Hepatocyte (in vitro differentiated cells): ENCODE measurements around the gene LRRC73. TPM values are rescaled to one million over a fixed set of nuclear protein-coding genes. Genes with fewer than 3 reads are reported as not detected.

Experiments used
- DNase-seq: peaks from one replicate; pipeline ENCODE4 v3.0.0-alpha.2; 2016; ENCODE audit warnings: low spot score
- H2AFZ ChIP-seq: fragments of 200-600 bp; sonication (generic); 2 replicates; pipeline ENCODE4 v1.6.0; 2016; ENCODE audit warnings: antibody characterized with exemption, mild to moderate bottlenecking
- H3K27ac ChIP-seq: fragments of 200-600 bp; sonication (generic); 2 replicates; pipeline ENCODE4 v1.5.1; 2016; ENCODE audit warnings: mild to moderate bottlenecking
- H3K27me3 ChIP-seq: fragments of 200-600 bp; sonication (generic); 2 replicates; pipeline ENCODE4 v1.6.1; 2016
- H3K36me3 ChIP-seq: fragments of 200-600 bp; sonication (generic); replicated peaks from 2 replicates; pipeline ENCODE4 v1.5.1; 2016; ENCODE audit warnings: low read depth; ENCODE audit not compliant: insufficient read depth
- H3K4me1 ChIP-seq: fragments of 200-600 bp; sonication (generic); 2 replicates; pipeline ENCODE4 v1.5.1; 2016; ENCODE audit warnings: mild to moderate bottlenecking, moderate library complexity; ENCODE audit not compliant: insufficient read depth
- H3K4me2 ChIP-seq: fragments of 200-600 bp; sonication (generic); 2 replicates; pipeline ENCODE4 v1.6.0; 2016
- H3K4me3 ChIP-seq: fragments of 200-600 bp; sonication (generic); 2 replicates; pipeline ENCODE4 v1.5.1; 2016; ENCODE audit warnings: mild to moderate bottlenecking
- H3K79me2 ChIP-seq: fragments of 200-600 bp; sonication (generic); 2 replicates; pipeline ENCODE4 v1.6.0; 2017; ENCODE audit warnings: mild to moderate bottlenecking
- H3K9me2 ChIP-seq: fragments of 200-600 bp; sonication (generic); replicated peaks from 2 replicates; pipeline ENCODE4 v1.6.0; 2017; ENCODE audit warnings: mild to moderate bottlenecking; ENCODE audit not compliant: insufficient read depth
- H3K9me3 ChIP-seq: fragments of 200-600 bp; sonication (generic); 2 replicates; pipeline ENCODE4 v1.5.1; 2016; ENCODE audit warnings: low read depth, mild to moderate bottlenecking
- H4K20me1 ChIP-seq: fragments of 200-600 bp; sonication (generic); 2 replicates; pipeline ENCODE4 v1.6.0; 2016; ENCODE audit warnings: mild to moderate bottlenecking; ENCODE audit not compliant: insufficient read depth, poor library complexity, severe bottlenecking
- CTCF ChIP-seq: fragments of 200-600 bp; sonication (generic); IDR thresholded peaks from 2 replicates; pipeline ENCODE4 v1.5.1; 2016; ENCODE audit warnings: antibody characterized with exemption, mild to moderate bottlenecking; ENCODE audit not compliant: poor library complexity
- EZH2 ChIP-seq: fragments of 200-600 bp; sonication (generic); IDR thresholded peaks from 2 replicates; pipeline ENCODE4 v1.6.1; 2016; ENCODE audit warnings: antibody characterized with exemption, mild to moderate bottlenecking, borderline replicate concordance
- EZH2phosphoT487 ChIP-seq: fragments of 200-600 bp; sonication (generic); IDR thresholded peaks from one replicate; pipeline ENCODE4 v1.6.1; 2018; ENCODE audit warnings: antibody characterized with exemption, mild to moderate bottlenecking, low read depth, moderate library complexity; ENCODE audit not compliant: unreplicated experiment, severe bottlenecking
- WGBS: methylation state at CpG from one replicate; pipeline ENCODE4 v1.1.6; 2016; ENCODE audit warnings: low lambda C conversion rate; ENCODE audit errors: missing lambda C conversion rate; 5-methylcytosine and 5-hydroxymethylcytosine counted together
- polyA plus RNA-seq: library from polyadenylated mRNA; unstranded; fragments of >200 nt; fragmentation: Nextera tagmentation; extraction: Ambion mirVana; gene quantifications from 2 replicates; pipeline ENCODE4 v1.2.1, GENCODE V29; 2016
- total RNA-seq: library from RNA; depleted of rRNA; stranded (reverse); fragments of >200 nt; gene quantifications from 2 replicates; pipeline ENCODE4 v1.2.3, GENCODE V29; 2014

The LRRC73 gene
- total and polyA plus RNA-seq, 2 experiments from 2014 or later = 0.22 TPM; not detected in 1

- Histone ChIP-seq H3K27ac (peak overlapping the region; percentile 24), H3K79me2 (peaks cover 49% of the 10 kb centered on the region), H2AFZ (peak overlapping the region; percentile 50), H3K9me3 (no peaks in the 10 kb centered on the region), H3K36me3 (no peaks in the 10 kb centered on the region), H3K4me1 (peaks cover 19% of the 10 kb centered on the region), H3K4me3 (peak overlapping the region; percentile 62), H4K20me1 (peaks cover 10% of the 10 kb centered on the region), H3K9me2 (no peaks in the 10 kb centered on the region), H3K27me3 (no peaks in the 10 kb centered on the region), H3K4me2 (peak overlapping the region; percentile 82)
- DNase-seq = no peak
- TF ChIP-seq EZH2phosphoT487 = no peak
- no peak for TF ChIP-seq CTCF
- TF ChIP-seq EZH2 = no peak
- WGBS = 8% methylated on average over 10 of the region's 10 CpGs
Observed at GRCh38 chr6:43517505-43518357, 7.6 kb upstream of the LRRC73 start.

GRCh38 chr6:43516697-43517504, 6.8 kb upstream of the LRRC73 start, which contains the start of the genes POLR1C and YIPF3:
POLR1C (plus strand) TSS chr6:43517089; CDS start chr6:43517110, 21 bp downstream.
YIPF3 (minus strand) TSS chr6:43516926; CDS start chr6:43516807, 119 bp downstream.
- H3K9me3 ChIP-seq = no peaks in the 10 kb centered on the region
- H3K4me1 ChIP-seq = peaks cover 19% of the 10 kb centered on the region
- TF ChIP-seq EZH2 = no peak
- no peaks in the 10 kb centered on the region for H3K36me3 ChIP-seq
- peak within 1 kb of the TSS; percentile 73 for H3K4me3 ChIP-seq
- 1% methylated on average over 57 of the region's 57 CpGs for WGBS
- H3K79me2 ChIP-seq = peaks cover 49% of the 10 kb centered on the region
- peak within 1 kb of the TSS; percentile 95 for H3K4me2 ChIP-seq
- H3K27me3 ChIP-seq = no peaks in the 10 kb centered on the region
- peaks cover 10% of the 10 kb centered on the region for H4K20me1 ChIP-seq
- peak within 1 kb of the TSS; percentile 87 for H3K27ac ChIP-seq
- peak within 1 kb of the TSS; percentile 54 for H2AFZ ChIP-seq
- no peaks in the 10 kb centered on the region for H3K9me2 ChIP-seq
- peak; percentile 100 for DNase-seq

GRCh38 chr6:43516367-43516696, 6.2 kb upstream of the LRRC73 start:
- Histone ChIP-seq H3K4me1 (peaks cover 19% of the 10 kb centered on the region), H3K27ac (peak overlapping the region; percentile 87), H3K27me3 (no peaks in the 10 kb centered on the region), H3K9me3 (no peaks in the 10 kb centered on the region), H3K4me2 (peak overlapping the region; percentile 95), H4K20me1 (peaks cover 10% of the 10 kb centered on the region), H3K36me3 (no peaks in the 10 kb centered on the region), H3K4me3 (peak overlapping the region; percentile 73), H2AFZ (peak overlapping the region; percentile 54), H3K9me2 (no peaks in the 10 kb centered on the region), H3K79me2 (peaks cover 49% of the 10 kb centered on the region)
- no peak for TF ChIP-seq CTCF
- no peak for TF ChIP-seq EZH2
- TF ChIP-seq EZH2phosphoT487 = no peak
- WGBS = 0% methylated on average over 10 of the region's 10 CpGs
- no peak for DNase-seq

GRCh38 chr6:43515808-43516207, 5.7 kb upstream of the LRRC73 start:
- peak overlapping the region; percentile 87 for H3K27ac ChIP-seq
- WGBS = 86% methylated on average over 9 of the region's 9 CpGs
- TF ChIP-seq EZH2phosphoT487 = no peak
- no peak for TF ChIP-seq EZH2
- TF ChIP-seq CTCF = no peak
- DNase-seq = no peak
- peak overlapping the region; percentile 73 for H3K4me3 ChIP-seq
- H2AFZ ChIP-seq = no peak overlapping the region
- peaks cover 49% of the 10 kb centered on the region for H3K79me2 ChIP-seq
- no peaks in the 10 kb centered on the region for H3K9me2 ChIP-seq
- H3K36me3 ChIP-seq = no peaks in the 10 kb centered on the region
- H4K20me1 ChIP-seq = peaks cover 10% of the 10 kb centered on the region
- H3K4me1 ChIP-seq = peaks cover 20% of the 10 kb centered on the region
- no peaks in the 10 kb centered on the region for H3K9me3 ChIP-seq
- peak overlapping the region; percentile 95 for H3K4me2 ChIP-seq
- H3K27me3 ChIP-seq = no peaks in the 10 kb centered on the region
